HG03196 (cell line): ENCODE data around the gene AADACL3.
"Not testable (repeated sequence)": the region's sequence is repeated elsewhere in the genome, so short reads cannot be mapped to it uniquely, and the experiment has no call there.

ENCODE experiments used
- ATAC-seq: cut with Tn5 transposase; IDR thresholded peaks from one replicate; pipeline ENCODE4 v1.9.1; 2021; ENCODE audit not compliant: unreplicated experiment

The AADACL3 gene

DNA sequence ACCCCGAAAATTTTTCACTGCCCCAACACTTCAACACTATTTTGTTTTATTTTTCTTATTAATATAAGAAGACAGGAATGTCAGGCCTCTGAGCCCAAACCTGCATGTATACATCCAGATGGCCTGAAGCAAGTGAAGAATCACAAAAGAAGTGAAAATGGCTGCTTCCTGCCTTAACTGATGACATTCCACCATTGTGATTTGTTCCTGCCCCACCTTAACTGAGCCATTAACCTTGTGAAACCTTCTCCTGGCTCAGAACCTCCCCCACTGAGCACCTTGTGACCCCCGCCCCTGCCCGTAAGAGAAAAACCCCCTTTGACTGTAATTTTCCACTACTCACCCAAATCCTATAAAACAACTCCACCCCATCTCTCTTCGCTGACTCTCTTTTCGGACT lies 2.3 kb upstream of the AADACL3 start:
- not testable (repeated sequence) for ATAC-seq

DNA sequence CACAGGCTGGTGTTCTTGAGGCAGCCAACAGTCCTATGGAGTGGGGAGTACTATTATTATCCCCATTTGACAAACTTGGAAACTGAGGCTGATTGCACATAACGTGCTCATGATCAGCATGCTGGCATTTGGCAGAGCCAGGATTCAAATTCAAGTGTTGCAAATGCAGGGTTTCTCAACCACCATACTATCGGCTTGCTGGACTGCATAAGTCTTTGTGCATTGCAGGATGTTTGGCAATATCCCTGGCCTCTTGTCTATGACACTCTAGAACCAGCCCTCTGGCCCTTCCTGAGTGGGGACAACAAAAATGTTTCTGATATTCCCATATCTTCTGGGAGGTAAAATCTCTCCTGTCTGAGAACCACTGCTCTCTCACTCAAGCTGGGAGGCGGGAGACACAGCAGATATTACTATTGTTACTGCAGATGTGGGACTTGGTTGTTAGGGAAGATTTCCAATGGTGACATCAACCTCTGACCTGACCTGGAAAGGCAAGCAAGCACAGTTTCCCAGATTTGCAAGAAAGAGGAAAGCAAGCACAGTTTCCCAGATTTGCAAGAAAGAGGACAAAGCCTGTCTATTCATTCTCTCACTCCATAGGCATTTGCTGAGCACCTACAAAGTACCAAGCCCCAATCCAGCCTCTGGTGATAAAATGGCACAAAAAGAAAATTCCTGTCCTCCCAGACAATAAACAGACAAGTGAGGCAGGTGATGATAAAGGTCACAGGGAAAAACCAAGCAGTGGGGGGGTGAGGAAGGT lies 1.0 kb upstream of the AADACL3 start:
- ATAC-seq: no peak

DNA sequence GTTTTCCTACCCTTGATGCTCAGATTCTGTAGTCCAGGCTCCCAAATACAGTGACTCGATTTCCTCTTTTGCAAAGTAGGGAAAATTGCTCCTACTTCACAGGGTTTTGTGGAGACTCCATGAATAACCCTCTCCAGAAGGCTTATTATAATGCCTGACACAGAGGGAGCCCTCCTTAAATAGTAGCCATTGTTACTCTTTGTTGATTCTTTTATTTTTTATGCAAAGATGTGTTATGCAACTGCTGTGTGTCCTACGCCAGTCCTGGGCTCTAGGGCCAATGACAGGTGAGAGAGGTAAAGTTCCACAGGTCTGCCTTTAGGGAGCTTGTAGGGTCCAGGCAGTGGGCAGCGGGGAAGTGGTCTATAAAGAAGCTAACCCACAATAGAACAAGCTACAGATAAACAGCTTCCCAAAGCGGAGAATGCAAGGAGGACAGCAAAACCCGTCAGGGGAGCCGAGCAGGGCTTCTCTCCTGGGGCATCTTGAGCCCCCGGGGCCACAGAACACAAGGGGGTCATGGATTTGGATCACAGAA lies 1.5 kb downstream of the AADACL3 start:
- no peak for ATAC-seq

- ATAC-seq: no peak
Observed at GRCh38 chr1:12722626-12723025, 6.7 kb downstream of the AADACL3 start.

DNA sequence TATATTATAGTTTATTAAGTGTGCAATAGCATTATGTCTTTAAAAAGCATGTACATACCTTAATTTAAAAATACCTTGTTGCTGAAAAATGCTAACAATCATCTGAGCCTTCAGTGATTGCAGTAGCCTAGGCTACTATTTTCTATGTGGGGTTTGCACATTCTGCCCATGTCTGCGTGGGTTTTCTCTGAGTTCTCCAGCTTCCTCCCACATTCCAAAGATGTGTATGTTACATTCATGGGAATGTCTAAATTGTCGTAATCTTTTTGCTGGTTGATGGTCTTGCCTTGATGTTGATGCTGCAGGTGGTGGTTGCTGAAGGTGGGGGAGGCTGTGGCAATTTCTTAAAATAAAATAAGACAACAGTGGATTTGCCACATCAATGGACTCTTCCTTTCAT lies 12.5 kb downstream of the AADACL3 start:
- no peak for ATAC-seq

DNA sequence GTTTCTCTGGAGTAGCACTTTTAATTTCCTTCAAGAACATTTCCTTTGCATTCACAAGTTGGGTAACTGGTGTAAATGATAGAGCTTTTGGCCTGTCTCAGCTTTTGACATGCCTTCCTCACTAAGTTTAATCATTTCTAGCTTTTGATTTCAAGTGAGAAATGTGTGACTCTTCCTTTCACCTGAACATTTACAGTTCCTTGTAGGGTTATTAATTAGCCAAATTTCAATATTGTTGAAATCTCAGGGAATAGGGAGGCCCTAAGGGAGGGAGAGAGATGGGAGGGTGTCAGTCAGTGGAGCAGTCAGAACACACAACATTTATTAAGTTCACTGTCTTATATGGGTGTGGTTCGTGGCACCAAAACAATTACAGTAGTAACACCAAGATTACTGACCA lies 14.2 kb downstream of the AADACL3 start:
- ATAC-seq: no peak

DNA sequence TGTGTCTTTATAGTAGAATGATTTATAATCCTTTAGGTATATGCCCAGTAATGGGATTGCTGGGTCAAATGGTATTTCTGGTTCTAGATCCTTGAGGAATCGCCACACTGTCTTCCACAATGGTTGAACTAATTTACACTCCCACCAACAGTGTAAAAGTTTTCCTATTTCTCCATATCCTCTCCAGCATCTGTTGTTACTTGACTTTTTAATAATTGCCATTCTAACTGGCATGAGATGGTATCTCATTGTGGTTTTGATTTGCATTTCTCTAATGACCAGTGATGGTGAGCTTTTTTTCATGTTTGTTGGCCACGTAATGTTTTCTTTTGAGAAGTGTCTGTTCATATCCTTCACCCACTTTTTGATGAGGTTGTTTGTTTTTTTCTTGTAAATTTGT lies 15.2 kb downstream of the AADACL3 start:
- not testable (repeated sequence) for ATAC-seq

DNA sequence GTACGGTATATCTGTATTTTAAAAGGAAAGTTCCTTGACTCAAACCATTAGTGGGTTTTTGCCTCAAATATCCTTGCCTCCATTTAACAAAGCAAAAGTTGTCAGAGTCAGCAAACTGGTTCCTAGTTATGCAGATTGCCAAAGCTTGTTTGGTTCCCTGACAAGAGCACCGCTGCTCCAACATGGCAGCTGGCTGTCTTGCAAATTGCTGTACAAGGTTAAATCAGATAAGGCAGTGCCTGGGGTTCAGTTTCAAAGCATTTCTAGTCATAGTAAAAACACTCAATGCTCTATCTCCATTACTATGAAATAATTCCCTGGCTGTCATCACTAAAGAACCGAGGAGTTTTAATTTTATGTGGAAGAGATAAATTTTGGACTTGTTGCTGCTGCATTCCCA lies 18.7 kb downstream of the AADACL3 start:
- no peak for ATAC-seq

DNA sequence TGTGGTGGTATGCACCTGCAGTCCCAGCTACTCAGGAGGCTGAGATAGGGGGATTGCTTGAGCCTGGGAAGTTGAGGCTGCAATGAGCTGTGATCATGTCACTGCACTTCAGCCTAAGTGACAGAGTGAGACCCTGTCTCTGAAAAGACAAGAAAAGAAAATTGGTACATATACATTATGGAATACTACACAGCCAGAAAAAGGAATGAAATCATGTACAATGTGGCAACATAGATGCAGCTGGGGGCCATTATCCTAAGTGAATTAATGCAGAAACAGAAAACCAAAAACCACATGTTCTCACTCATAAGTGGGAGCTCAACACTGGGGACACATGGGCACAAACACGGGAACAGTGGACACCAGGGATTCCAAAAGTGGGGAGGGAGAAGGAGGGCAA lies 23.0 kb downstream of the AADACL3 start:
- no peak for ATAC-seq

DNA sequence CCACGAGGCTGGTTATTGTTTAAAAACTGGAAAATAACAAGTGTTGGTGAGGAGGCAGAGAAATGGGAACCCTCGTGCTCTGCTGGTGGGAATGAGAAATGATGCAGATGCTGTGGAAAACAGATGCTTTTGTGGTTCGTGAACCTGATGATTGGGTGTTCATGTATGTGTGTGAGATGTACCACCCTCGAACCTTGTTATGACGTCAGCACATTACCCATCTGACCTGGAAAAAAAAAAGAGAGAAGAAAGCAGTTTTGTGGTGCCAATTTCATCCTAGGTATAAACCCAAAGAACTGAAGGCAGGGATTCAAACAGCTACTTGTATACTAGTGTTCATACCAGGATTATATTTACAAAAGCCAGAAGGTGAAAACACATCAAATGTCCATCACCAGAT lies 23.7 kb downstream of the AADACL3 start:
- no peak for ATAC-seq

DNA sequence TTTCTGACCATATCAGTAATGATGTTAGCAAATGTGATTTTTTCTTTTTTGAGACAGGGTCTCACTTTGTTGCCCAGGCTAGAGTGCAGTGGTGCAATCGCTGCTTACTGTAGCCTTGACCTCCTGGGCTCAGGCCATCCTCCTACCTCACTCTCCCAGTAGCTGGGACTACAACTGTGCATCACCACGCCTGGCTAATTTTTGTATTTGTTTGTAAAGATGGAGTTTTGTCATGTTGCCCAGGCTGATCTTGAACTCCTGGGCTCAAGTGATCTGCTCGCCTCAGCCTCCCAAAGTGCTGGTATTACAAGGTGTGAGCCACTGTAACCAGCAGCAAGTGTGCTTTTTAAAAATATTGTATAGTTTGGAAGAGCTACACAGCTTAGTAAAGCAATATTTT lies 26.0 kb downstream of the AADACL3 start:
- ATAC-seq: no peak

DNA sequence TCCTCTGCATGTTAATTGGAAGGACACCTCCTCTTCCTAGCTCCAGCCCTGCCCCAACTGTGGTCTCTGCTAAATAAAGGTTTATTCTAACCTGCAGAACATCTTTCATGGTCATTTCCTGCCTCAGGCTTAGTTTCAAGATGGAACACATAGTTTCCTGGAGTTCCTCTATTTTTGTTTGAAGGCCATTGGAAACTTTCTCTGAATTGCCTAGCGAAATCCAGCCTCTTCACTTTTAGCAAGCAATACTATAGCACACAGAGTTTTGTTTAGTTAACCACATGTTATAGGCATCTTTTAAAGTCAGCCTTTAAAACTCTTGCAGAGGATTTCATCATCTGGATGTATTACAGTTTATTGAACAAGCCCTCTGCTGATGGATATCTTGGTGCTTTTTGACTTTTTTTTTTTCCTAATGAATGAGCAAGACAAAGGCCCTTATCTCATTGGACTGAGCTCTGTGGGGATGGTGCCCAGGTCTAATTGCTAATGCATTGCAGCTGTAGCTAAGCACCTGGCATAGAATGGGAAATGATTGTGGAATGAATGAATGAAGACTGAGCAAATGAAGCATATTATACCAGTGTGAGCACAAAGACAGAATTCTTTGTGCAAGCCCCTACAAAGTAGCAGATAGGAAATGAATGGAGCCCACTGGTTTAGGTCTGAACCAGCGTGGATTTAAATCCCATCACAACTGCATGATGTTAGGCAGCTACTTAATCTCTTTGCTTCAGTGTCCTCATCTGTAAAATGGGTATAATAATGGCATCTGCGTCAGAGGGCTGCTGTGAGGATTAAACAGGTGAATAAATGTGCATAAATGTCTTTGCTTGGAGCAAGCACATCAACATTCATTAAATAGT lies 29.4 kb downstream of the AADACL3 start:
- no peak for ATAC-seq

DNA sequence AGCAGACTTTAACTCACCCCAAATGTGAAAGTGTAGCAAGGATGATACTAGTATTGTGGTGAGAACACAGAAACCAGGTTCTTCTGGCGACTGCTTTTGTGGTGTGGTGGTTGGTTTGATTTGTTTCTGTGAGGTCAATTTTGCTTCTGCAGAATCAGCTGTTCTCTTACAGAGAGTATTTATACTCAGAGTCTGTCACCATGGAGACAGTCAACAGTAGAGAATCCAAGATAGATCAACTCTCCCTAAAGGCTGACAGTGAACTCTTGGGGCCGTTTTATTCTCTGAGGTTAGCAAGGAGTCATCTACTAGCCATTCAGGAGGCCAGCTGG lies 30.0 kb downstream of the AADACL3 start, which contains the start of gene CFAP107:
Gene CFAP107, plus strand, starts transcription at position 209 of the 332 bp plus-strand sequence. CDS start 231 bp downstream, outside the sequence.
- no peak for ATAC-seq

DNA sequence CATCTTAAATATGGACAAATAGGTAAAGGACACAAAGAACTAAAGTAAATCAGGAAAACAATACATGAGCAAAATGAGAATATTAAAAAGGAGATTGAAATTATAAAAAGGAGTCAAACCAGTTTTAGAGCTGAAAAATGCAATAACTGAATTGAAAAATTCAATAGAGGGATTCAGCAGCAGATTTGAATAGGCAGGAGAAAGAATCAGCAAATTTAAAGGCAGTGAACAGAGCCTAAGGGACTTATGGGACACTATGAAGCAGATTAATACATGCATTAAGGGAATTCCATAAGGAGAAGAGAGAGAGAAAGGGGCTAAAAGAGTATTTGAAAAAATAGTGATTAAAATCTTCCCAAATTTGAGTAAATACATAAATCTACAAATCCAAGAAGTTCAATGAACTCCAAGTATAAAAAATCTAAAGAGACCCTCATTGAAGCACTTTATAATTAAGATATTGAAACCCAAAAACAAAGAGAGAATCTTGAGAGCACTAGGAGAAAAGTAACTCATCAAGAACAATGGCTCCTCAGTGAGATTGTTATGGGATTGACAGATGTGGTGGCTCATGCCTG lies 33.0 kb downstream of the AADACL3 start:
- ATAC-seq: no peak

- ATAC-seq: no peak
Observed at GRCh38 chr1:12754738-12755137, 38.8 kb downstream of the AADACL3 start.

- ATAC-seq: no peak
Observed at GRCh38 chr1:12756273-12756672, 40.4 kb downstream of the AADACL3 start.

DNA sequence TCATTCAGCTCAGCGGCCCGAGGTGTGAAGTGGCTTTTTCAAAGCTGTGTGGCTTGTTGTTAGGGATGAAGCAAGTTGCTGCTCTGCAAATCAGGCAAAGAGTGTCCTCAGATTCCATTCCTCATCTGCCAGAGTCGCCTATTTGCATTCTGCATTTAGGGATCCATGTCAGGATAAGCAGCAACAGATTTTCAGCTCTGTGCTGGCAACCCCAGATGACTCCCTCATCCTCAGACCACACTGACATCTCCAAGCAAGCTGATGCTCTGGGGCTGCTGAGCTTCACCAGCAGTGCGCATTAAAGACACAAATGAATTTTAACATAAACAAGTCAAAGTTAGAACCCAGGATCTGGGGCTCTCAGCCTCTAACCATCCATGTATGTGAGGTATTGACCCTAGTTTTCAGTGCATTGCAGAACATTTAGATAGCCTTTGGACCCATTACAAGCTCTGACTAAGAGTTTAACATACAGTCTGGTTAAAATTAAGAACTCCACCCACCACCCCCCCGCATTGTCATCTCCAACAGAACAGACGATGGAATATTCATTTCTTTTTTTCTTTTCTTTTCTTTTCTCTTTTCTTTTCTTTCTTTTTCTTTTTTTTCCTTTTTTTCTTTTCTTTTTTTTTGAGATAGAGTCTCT lies 41.0 kb downstream of the AADACL3 start:
- no peak for ATAC-seq

DNA sequence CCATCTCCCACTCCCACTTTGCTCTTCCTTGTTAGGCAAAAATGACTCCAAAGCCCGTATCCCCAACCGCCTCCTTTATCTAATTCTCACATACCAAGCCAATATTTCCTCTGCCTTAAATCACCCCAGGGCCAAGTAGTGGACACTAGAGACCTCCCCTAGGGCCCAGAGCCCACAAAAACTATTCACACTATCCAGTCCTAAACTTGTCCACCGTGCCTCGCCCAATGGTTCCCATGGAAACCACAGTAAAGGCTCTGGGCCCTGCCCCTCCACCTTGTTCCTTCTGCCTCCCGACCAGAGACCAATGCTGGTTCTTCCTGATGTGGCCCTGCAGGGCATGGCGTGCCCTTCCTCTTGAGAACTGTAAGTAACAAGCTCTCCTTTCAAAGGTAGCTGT lies 41.9 kb downstream of the AADACL3 start:
- ATAC-seq: no peak

GRCh38 chr1:12760256-12760795 lies 44.4 kb downstream of the AADACL3 start:
- no peak for ATAC-seq

DNA sequence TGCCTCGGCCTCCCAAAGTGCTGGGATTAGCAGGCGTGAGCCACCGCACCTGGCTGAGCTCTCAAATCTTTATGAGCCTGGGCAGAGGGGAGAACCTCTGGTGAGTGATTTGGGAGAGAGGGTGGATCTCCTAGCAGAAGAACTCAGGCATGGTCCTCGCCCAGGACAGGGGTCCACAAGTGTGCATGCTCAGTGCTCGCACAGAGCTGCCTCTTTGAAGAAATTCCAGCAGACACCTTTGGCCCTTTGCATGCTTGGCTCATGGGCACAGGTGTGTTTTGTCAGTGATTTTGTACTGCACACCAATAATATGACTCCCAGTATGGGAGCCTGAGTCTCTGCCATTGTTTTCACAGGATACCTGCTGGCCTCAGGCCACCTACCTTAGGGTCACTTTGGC lies 45.9 kb downstream of the AADACL3 start:
- ATAC-seq: no peak

- ATAC-seq: no peak
Observed at GRCh38 chr1:12762766-12763165, 46.9 kb downstream of the AADACL3 start.
